Uterus (tissue), 2 donors: ENCODE measurements around the gene DRC3.

Source experiments
- CTCF ChIP-seq, 4 experiments: fragments of 200-600 bp in 2 of 4; fragments of 450-650 bp in 2 of 4; sonication (generic) in 2 of 4; IDR thresholded peaks; one replicate each; pipeline ENCODE4 v1.5.1; 2016 to 2019; ENCODE audit warnings: antibody characterized with exemption in 4 of 4, mild to moderate bottlenecking in 2 of 4, moderate library complexity in 1 of 4
- POLR2A ChIP-seq, 2 donors: fragments of 450-650 bp; IDR thresholded peaks; one replicate each; pipeline ENCODE4 v1.6.1; 2016; ENCODE audit warnings: antibody characterized with exemption in 2 of 2, mild to moderate bottlenecking in 1 of 2, moderate library complexity in 1 of 2

DNA sequence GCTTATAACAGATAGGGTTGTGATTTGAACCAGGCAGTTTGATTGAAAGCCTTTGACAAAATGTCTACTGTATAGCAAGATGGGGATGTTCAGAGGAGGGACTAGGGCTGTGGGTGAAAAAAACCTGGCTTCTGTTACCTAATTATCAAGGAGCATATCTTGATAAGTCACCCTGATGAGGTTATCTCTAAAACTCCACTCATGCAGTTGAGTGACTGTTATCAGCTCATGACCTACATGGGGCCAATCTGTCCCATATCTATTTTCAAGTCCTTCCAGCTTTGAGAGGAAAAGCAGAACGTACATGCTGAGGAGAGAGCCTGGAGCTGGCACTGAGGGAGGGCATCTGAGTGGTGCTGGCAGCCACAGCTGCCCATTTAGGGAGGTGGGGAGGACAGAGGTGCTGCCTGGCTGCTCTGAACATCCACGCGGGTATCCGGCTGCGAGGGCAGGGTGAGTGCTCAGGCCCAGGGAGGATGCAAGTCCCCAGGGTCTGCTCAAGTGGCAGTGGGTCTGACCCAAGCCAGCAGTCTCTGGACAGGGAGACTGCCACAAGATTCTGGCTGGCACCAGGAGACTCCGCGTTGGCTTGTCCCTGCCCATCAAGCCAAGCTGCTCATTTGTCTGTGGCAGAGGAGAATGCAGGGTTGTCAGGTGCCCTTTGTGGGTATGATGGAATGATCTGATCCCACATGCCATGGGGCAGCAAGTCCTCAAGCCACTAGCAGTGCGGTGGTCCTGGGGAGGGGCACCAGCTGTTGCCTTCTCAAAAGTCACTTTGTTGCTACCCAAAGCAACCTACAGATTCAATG lies 37.2 kb downstream of the DRC3 start:
- TF ChIP-seq CTCF (IDR thresholded peaks at IDR 0.05) (no peak), POLR2A (IDR thresholded peaks at IDR 0.05) (no peak)
